Medulla oblongata (tissue), 1 donor: ENCODE measurements around the gene RAD1.
"Not testable (repeated sequence)": the region's sequence is repeated elsewhere in the genome, so short reads cannot be mapped to it uniquely, and the experiment has no call there.

Source experiments
- DNase-seq: peaks from one replicate; pipeline ENCODE4 v3.0.0-alpha.2; 2015; ENCODE audit errors: extremely low spot score

Gene RAD1, protein sequence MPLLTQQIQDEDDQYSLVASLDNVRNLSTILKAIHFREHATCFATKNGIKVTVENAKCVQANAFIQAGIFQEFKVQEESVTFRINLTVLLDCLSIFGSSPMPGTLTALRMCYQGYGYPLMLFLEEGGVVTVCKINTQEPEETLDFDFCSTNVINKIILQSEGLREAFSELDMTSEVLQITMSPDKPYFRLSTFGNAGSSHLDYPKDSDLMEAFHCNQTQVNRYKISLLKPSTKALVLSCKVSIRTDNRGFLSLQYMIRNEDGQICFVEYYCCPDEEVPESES

DNA sequence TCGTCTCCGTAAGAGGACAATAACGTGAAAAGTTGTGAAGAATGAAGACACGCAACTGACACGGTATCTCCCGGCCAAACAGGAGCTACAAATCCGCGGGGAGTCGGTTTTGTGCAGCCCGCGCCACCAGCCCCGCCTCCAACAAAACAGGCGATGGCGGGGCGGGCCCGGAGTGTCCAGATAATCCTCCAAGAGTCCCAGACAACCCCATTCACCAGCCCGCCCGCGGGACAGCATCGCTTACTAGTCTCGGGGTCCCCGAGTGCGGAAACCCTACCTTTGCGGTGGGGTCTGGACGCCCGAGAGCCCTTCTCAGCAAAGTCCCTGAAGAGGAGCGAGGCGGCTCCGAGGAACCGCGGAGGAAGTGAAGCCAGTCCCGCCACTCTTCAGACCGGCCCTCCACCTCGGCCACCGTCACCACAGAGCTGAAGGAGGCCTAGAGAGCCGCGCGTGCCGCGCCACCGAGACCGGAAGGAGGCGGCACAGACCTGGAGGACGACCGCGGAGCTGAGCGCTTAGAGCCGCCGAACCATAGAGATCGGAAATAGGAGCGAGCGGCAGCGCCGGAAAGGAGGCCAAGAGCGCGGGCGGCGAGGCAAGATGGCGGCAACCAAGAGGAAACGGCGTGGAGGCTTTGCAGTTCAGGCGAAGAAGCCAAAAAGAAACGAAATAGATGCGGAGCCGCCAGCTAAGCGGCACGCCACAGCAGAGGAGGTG lies at the start of gene RAD1, which contains the start of gene BRIX1:
Gene RAD1, minus strand, starts transcription at position 366 of the 717 bp plus-strand sequence. CDS start 612 bp downstream, outside the sequence.
Gene BRIX1, plus strand, starts transcription at position 573 of the 717 bp plus-strand sequence. Its CDS starts 28 bp downstream, at position 601.
- peak; percentile 98 for DNase-seq

DNA sequence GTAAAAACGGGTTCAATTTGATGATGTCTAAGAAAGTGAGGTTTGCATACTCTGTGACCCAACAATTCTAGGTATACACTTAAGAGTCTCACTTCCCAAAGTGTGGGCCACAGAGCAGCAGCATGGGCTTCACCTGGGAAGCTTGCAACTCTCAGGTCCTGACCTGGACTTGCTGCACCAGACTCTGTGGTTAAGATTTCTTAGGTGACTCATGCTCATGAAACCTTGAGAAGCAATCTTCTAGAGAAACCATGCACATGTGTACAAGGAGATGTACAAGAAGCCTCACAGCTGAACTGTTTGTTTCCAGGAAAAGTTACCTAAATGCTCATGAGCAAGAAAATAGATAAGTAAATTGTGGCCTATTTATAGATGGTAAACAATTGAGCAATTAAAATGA lies 44.0 kb upstream of the RAD1 start:
- no peak for DNase-seq

DNA sequence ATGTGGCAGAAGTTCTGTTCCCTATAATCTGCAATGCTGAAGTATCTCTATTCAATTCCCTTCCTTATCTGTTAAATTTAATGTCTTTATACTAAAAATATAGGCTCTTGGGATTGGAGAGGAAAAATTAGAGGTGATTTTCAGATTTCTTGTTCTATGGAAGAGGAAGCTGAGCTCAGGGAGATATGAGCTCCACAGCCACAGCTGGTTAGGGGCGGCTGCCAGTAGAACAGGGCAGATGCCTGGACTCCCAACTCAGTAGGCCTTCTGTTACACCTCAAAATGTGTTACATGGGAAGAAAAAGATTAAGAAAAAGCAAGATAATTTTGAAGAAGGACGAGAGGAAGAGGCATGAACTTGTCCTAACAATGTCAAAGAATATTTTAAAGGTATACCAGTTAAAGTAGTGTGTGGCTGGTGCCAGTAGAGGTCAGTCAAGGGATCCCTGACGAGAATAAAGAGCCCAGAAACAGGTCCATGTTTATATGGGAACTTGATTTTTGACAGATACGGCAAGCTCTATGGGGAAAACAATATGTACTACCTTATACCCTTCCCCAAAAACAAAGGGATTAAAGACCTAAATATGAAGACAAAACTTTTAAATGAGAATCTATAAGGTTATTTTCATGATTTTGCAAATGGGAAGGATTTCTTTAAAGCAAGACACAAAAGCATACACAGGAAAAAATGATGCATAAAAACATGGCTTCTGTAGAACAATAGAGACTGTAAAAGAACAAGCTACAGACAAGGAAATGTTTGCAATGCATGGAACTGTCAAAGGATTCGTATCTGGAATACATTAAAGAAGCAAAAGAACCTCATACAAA lies 42.8 kb upstream of the RAD1 start:
- peak; percentile 30 for DNase-seq

DNA sequence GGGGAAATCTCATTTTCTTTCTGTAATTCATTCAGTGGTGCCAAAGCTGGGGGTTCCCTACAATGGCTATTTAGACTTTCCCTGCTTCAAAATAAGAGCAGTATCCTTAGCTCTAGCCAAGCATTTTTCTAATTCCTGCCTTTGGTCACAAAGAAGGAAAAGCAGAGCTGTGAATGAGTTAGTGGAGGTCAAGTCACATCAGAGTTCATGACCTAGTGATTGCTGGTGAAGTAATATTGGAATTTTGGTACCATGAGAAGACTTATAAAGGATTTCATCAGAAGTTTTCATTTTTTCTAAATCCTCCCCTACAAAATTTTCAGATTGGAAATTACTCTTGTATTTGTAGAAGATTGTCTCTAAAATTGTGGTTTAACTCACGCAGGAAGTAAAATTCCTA lies 42.0 kb upstream of the RAD1 start:
- no peak for DNase-seq

DNA sequence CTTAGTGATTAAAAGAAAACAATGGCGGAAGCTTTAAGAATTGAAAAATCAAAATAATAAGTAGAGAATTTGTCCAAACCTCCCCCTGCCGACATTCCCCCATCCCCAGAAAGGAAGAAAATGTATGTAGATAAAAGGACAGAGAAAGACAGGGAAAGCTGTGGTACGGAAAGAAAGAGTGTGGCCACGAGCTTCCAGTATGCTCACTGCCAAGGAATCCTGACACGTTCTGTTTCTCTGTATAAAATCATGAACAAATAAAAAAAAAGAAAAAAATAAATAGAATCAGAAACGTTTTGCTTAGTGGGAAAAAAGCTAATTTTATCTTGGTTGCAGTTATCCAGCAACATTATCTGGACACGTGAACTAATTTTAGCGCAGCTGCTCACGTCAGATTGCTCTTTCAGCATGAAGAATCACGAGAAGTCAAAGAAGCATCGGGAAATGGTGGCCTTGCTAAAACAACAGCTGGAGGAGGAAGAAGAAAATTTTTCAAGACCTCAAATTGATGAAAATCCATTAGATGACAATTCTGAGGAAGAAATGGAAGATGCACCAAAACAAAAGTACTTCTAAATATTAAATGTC lies 29.2 kb upstream of the RAD1 start:
- no peak for DNase-seq

DNA sequence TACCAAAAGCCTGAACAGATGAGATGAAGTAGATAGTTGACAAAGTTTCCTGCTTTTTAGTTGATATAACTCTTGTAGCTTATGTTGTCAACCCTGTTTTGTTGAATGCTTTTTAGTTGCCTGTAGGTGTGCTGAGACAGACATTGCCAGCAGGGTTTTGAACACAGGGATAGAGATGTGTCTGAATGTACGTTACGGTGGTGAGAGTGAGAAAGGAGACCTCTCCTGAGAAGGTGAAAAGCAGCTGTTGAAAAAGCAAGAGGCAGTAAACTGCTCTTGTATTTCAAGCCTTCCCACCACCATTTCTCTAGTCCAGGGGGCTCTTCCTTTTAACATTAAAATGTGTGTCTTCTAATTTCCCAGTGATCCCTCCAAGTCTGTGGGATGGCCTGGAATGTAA lies 28.7 kb upstream of the RAD1 start:
- no peak for DNase-seq

DNA sequence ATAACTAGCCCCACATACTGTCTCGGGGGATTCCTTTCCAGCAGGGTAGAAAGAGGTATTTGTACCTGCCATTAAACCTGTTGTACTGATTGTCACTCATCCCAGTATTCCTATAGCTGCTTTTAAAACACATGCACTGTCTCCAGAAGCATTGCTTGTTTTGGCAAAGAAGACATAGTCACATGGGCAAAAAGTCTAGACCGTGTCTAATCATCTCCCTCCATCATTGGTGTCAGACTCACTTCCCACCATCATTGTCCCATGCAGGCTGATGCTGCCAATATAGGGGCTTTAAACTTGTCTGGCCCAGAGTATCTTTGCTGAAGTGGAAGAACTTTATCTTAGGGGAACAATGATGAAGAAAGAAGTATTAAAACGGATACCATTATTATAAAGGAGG lies 26.6 kb upstream of the RAD1 start:
- DNase-seq, result no peak

DNA sequence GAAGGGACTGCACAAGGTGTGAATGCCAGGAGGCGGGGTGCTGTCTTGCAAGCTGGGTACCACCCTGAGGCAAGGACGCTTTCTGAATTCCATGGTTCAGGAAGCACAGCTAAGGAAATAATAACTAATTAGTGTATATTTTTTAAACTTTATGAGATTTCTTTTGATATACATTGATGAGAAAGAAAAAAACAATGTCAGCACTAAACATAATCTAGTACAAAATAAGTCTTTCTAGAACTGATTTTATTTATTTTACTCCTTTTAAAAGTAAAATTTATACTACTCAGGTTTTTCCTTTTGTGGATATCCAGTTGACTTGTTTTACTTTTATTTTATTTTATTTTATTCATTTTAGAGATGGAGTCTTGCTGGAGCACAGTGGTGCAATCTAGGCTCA lies 17.6 kb upstream of the RAD1 start:
- no peak for DNase-seq

DNA sequence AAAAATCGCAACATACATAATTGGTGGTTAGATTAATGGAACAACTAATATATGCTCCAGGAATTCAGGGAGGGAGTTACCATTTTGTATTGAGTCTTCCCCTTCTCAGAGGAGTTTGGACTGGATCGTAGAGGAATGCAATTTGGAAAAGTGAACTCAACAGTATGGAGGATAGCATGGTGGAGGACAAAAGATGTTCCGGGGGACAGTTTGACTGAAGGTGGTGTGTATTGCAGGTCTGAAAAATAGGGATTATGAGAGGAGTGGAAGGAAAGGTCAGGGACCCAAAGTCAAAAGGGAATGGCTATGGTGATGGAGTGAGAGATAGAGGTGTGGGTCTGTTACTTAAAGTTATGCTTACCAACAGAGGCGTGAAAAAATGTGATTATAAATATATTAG lies 15.6 kb upstream of the RAD1 start:
- peak; percentile 10 for DNase-seq

DNA sequence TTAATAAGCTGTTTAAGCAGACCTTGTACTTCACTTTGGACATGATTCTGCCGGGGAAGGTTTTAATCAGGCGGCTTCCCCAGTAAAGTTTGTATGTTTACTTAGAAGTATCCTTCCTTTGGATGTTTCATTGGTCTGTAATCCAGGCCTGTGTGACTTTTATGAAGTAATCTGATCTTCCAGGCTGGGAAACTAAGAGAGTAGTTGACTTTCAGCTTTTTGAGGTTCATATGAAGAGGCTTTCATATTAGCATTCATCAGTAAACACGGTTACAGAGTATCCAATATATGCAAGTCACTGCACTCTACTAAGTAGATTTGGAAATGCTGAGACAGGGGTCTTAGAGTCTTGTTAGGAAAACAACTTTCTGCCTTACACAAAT lies 15.1 kb upstream of the RAD1 start:
- DNase-seq, result peak; percentile 16

DNA sequence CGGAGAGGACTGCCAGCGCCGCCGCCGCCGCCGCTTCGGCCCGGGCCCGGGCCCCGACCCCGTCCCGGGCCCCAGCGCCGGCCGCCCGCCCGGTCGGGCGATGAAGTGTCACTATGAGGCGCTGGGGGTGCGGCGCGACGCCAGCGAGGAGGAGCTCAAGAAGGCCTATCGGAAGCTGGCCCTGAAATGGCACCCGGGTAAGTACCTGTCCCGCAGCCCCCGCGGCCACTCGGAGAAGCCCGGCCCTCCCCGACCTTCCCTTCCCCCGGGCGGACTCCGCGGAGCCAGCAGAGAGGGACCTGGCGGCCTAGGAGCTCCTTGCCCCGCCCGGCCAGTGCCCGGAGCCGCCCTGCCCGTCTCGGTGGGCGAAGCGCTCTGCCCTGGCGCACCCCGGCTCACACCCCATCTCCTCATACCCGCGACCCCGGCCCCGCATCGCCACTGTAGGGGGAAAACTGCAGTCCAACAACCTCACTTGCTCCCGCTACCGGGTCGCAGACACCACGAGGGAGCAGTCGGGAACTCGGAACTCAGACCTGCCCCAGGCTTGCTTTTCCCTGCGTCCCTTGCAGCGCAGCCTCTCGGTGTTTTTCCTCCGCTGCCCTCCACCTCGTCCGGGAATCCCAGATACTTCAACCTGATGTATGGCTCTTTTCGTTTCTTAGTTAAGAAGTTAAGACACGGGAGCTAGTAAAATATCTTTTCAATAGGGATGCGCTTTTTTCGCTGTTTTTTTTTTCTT lies 14.6 kb upstream of the RAD1 start:
- DNase-seq, result peak; percentile 76

DNA sequence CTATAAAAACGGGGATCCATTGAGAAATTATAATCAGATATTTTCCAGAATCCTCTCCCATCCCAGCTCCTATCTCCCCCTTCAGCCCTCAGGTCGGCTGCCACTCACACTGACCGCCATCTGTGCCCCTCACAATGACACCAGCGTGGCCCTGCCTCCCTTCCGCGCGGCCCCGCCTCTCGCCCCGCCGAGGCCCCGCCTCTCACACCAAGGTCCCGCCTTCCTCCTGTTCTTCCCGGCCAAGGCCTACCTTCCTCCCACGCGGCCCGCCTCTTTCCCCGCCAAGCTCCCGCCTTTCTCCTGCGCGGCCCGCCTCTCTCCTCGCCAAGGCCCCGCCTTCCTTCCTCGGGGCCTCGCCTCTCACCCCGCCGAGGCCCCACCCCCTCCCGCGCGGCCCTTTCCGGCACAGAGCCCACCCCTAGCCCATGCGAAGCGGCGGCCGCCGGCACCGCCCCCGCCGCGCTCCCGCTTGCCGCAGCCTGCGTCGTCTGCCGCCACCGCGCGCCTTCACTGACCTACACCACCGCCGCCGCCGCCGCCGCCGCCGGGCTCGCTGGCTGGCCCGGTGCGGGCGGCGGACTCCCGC lies 13.9 kb upstream of the RAD1 start, which contains the start of gene DNAJC21:
Gene DNAJC21, plus strand, starts transcription at position 426 of the 586 bp plus-strand sequence. CDS start 261 bp downstream, outside the sequence.
- peak; percentile 99 for DNase-seq

DNA sequence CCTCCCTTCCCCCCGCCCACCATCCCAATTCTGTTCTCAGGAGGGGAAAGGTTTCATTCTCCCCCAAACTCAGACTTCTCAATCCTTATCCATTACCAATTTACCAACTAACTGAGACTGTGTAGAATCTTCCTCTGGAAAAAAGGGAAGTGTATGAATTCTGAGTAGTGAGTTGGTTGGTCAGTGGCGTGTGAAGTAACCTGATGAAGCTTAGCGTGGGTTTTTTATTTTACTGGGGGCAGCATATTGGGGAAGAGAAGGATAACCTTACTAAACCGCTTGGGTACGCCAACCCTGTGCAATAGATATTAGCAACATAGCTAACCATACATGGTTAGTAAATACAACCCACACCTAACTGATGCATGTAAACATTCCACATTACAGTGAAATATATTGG lies 13.0 kb upstream of the RAD1 start:
- DNase-seq, result no peak

DNA sequence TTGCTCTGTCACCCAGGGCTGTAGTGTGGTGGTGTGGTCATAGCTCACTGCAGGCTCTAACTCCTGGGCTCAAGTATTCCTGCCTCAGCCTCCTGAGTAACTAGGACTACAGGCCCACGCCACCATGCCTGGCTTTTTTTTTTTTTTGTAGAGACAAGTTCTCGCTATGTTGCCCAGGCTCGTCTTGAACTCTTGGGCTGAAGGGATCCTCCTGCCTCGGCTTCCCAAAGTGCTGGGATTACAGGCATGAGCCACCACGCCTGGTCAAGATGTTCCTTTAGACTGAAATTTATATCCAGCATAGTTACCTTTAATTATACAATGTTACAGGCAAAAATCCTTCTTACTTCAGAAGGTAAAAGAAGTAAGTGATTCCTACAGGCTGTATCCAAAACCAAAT lies 12.5 kb upstream of the RAD1 start:
- no peak for DNase-seq

DNA sequence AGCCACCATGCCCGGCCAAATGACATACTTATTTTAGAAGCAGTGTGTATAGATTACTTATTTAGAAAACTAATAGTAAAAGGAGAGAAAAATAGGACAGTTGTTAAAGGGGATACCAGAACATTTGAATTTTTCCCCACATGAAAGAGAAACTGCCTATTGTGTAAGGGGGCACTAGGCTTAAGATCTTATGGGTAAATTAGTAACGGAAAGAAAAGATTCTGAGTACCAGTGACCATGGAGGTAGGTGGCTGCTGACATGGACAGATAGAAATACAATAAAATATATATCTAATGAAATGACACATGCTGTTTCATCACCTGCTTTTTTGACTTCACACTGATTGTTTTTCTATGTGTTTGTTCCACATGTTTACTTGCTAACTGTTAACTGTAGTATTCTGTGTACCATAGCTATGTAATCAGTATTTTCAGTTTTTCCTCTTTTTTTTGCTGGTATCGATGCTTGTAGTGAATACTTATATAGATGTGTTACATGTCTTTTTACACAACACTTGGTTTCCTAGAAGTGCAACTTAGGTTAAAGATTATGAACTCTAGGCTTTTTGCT lies 11.1 kb upstream of the RAD1 start:
- no peak for DNase-seq

DNA sequence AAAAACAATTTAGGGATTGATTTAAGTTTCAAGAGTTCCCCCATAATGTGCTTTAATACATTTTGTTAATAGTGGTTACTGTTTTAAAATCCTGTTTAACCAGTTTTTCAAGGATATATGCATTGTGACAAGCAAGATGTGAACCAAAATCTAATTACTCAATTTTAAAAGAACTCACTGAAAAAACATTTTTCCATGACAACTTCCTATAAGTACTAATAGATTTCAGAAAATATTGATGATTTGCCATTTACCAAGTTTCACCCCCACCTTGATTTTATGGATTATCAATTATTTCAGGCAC lies 9.1 kb upstream of the RAD1 start:
- DNase-seq, result no peak

DNA sequence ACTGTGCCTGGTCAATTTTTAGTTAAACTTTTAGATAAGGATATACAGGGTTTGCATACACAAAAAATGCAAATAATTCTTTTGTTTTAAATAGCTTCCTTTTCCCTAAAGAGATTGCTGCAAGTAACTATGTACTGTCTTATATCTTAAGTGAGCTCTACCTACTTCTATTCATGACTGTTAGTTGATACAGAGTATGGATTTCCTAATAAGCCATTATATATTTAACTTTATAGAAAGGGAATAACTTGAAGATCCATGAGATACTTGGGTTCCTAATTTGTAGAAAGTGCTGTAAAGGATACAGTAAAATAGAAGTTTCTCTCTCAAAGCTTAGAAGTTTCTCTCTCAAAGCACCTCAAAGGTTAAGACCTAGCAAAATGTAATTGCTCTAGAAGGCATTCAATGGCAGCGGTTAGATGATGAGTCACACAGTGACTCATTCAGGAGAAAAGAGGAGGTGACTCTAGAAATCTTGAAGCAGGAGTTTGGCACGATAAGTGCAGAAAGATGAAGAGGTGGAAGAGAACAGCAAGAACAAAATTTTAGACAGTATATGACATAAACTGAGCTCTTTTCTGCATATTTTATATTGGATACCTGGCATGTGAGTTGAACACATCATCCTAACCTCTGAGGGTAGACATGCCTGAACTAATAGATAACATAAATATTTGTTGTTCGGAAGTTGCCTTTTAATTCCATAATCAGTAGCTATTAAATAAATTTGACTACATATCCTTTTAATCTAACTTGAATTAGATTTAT lies 8.6 kb upstream of the RAD1 start:
- no peak for DNase-seq

DNA sequence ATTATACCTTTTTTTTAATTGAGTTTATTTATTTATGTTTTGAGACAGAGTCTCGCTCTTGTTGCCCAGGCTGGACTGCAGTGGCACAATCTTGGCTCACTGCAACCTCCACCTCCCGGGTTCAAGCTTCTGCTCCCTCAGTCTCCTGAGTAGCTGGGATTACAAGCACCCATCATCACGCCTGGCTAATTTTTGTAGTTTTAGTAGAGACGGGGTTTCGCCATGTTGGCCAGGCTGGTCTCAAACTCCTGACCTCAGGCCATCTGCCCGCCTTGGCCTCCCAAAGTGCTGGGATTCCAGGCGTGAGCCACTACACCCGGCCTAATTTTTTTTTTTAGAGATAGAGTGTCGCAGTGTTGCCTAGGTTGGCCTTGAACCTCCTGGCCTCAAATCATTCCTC lies 8.0 kb upstream of the RAD1 start:
- DNase-seq, result not testable (repeated sequence)

DNA sequence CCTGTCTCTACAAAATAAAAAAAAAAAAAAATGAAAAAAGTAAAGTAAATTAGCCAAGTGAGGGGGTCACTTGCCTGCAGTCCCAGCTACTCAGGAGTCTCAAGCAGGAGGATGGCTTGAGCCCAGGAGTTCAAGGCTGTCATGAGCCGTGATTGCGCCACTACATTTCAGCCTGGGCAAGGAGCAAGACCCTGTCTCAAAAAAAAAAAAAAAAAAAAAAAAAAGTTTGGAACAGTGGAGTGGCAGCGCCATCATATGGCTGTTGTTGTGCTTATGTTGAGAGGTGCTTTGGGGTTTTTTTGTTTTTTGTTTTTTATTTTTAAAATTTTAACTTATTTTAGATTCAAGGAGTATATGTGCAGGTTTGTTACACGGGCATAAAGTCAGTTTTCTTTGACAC lies 3.8 kb upstream of the RAD1 start:
- DNase-seq, result no peak

DNA sequence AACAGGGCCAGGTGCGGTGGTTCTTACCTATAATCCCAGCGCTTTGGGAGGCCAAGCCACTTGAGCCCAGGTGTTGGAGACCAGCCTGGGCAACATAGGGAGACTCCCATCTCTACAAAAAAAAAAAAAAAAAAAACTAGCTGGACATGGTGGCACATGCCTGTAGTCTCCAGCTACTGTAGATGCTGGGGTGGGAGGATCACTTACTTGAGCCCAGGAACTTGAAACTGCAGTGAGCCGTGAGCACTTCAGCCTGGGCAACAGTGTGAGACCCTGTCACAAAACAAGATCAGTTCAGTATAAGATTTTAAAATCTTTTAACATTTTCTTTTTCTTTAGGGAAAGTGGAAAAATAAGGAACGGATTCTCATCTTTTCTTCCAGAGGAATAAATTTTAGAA lies 2.7 kb upstream of the RAD1 start:
- no peak for DNase-seq
